Neuron (in vitro differentiated cells): ENCODE results near the gene DYNC2LI1.
"Not testable (repeated sequence)": the region's sequence is repeated elsewhere in the genome, so short reads cannot be mapped to it uniquely, and the experiment has no call there.

Experiments
- H2AFZ ChIP-seq: one replicate; pipeline ENCODE4 v1.6.1; 2013; ENCODE audit warnings: low read depth, mild to moderate bottlenecking, inconsistent platforms, low read length, moderate library complexity
- H3K27me3 ChIP-seq: one replicate; pipeline ENCODE4 v1.6.1; 2013; ENCODE audit warnings: low read length; ENCODE audit not compliant: insufficient read depth
- H3K36me3 ChIP-seq: one replicate; pipeline ENCODE4 v1.6.1; 2013; ENCODE audit warnings: low read length; ENCODE audit not compliant: insufficient read depth
- H3K4me1 ChIP-seq: one replicate; pipeline ENCODE4 v1.6.1; 2013; ENCODE audit warnings: low read length; ENCODE audit not compliant: insufficient read depth
- H3K4me3 ChIP-seq: 2 replicates; pipeline ENCODE4 v1.5.1; 2013; ENCODE audit warnings: mild to moderate bottlenecking, low read length, moderate library complexity
- H3K9me3 ChIP-seq: one replicate; pipeline ENCODE4 v1.6.1; 2013; ENCODE audit warnings: low read length

Gene DYNC2LI1

DNA sequence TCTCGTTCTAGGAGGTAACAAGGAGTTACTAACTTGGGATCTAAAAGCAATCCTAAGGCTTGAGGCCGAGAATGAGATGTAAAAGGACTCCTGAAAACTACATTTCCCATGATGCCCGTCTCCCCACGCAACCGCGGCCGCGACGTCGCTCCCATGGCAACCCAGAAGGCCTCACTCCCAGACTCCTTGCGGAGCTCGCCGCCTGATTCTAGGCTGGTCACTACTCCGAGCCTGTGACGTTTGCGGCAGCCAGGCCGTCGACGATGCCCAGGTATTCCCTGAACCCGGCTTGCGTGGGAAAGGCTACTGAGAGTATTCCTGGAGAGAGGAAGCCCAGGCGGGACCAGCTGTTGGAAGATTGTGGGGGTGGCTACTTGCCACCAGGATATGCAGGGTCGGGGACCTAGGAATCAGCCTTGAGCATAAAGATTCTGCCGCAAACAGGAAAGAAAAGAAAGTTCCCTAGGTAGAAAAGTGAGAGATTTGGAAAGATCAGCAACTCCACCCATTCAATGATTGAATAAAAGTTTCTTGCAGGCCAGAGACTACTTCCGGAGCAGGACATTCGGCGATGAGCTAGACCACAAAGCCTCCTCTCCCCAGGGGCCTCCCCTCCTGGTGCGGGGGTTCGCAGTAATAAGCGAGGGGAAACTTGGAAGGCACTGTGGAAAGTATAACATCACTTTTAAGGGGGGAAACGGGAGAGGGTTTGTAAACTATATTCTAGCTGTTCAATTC is at the start of gene DYNC2LI1:
TSS of gene DYNC2LI1 (plus strand) at position 164 of the 738 bp plus-strand sequence. CDS start at position 264, 100 bp downstream.
- Histone ChIP-seq H2AFZ (peak within 1 kb of the TSS; percentile 99), H3K36me3 (peaks cover 7% of the 10 kb centered on the region), H3K9me3 (no peaks in the 10 kb centered on the region), H3K27me3 (no peaks in the 10 kb centered on the region), H3K4me3 (peak within 1 kb of the TSS; percentile 97), H3K4me1 (peaks cover 4% of the 10 kb centered on the region)

DNA sequence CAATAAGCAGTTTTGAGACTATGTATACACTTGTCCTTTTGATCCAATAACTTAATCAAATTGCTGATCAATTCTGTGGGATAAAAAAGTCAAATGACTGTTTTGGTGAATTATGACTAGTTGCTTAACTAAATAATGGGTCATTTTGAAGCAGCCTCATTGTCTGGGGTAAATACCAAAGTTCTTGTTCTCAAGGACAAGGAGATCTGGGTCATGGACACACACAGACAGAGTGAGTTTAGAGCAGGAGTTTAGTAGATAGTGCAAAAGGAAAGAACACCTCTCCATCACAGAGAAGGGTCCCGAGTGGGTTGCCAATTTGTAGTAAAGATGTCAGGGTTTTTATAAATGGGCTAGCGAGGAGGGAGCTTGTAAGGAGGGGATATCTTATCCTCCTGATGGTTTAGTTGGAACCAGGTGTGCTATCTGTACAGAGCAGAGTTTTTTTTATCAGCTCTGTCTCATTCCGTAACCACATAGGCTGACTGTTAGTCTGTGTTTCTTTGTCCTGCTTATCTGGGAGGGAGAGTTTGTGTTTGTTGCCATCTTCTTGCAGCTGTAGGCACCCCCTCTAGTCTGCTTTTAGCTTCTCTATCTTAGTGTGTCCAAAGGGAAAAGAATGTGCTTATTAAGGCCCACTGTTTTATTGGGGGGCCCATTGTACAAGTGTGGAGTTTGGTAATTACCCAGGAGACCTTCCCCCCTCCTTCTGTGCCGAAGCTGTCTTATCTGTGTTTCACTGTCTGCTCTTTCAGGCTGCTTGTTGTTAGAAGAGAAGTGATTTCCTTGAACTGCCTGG is 48.9 kb upstream of the DYNC2LI1 start:
- H2AFZ ChIP-seq, result peak overlapping the region; percentile 74
- no peaks in the 10 kb centered on the region for H3K27me3 ChIP-seq
- H3K9me3 ChIP-seq, result no peaks in the 10 kb centered on the region
- H3K4me3 ChIP-seq, result peak overlapping the region; percentile 4
- H3K36me3 ChIP-seq, result no peaks in the 10 kb centered on the region
- no peaks in the 10 kb centered on the region for H3K4me1 ChIP-seq

GRCh38 chr2:43725711-43726246 is 48.1 kb upstream of the DYNC2LI1 start:
- Histone ChIP-seq H3K36me3 (no peaks in the 10 kb centered on the region), H3K4me3 (no peak overlapping the region), H3K4me1 (no peaks in the 10 kb centered on the region), H3K27me3 (no peaks in the 10 kb centered on the region), H3K9me3 (no peaks in the 10 kb centered on the region), H2AFZ (no peak overlapping the region)

DNA sequence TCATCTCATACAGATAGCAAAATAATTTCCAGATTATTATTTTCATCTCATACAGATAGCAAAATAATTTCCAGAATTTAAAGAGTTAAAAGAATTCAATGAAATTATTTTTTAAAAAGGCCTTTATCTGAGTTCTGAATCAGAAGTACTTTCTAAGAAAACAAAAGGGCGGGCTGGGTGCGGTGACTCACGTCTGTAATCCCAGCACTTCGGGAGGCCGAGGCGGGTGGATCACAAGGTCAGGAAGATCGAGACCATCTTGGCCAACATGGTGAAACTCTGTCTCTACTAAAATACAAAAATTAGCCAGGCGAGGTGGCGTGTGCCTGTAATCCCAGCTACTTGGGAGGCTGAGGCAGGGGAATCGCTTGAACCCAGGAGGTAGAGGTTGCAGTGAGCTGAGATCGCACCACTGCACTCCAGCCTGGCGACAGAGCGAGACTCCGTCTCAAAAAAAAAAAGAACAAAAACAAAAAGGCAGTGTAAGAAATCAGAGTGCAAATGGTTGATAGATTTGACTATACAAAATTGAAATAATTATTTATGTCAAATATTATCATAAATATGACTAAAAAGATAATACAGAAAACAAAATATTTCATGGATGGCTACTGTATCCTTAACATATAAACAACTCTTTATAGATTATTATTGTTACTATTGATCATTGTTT is 46.7 kb upstream of the DYNC2LI1 start:
- H2AFZ ChIP-seq, H3K36me3 ChIP-seq, H3K4me3 ChIP-seq, H3K27me3 ChIP-seq, H3K9me3 ChIP-seq, H3K4me1 ChIP-seq: not testable (repeated sequence)

DNA sequence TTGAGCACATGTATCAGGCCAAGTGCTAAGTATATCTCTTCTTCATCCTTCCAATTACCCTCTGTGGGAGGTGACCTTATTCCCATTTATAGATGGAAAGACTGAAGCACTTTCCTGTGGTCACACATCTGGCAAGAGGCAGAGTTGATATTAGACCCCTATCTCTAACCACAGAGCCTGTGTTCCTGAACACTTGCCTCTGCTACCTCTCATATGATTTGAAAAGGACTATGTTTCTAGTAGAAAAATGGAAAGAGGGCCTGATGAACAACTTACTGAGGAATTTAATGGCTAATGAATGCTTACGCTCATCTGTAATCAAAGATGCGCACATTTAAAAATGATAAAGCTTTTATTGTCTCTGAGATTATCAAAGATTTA is 46.2 kb upstream of the DYNC2LI1 start:
- H3K4me3 ChIP-seq, result no peak overlapping the region

GRCh38 chr2:43729491-43730174 is 44.2 kb upstream of the DYNC2LI1 start:
- Histone ChIP-seq H3K4me3 (no peak overlapping the region), H3K36me3 (no peaks in the 10 kb centered on the region), H2AFZ (no peak overlapping the region), H3K9me3 (no peaks in the 10 kb centered on the region), H3K27me3 (no peaks in the 10 kb centered on the region), H3K4me1 (no peaks in the 10 kb centered on the region)

More for the DNA sequence above, 46.2 kb upstream of the DYNC2LI1 start:
- H3K9me3 ChIP-seq, result no peaks in the 10 kb centered on the region
- H3K4me1 ChIP-seq, result no peaks in the 10 kb centered on the region
- H3K36me3 ChIP-seq, result no peaks in the 10 kb centered on the region
- no peaks in the 10 kb centered on the region for H3K27me3 ChIP-seq
- H2AFZ ChIP-seq, result no peak overlapping the region

GRCh38 chr2:43731211-43731610 is 42.6 kb upstream of the DYNC2LI1 start:
- H3K4me3 ChIP-seq, result no peak overlapping the region
- H3K9me3 ChIP-seq, result no peaks in the 10 kb centered on the region
- H3K36me3 ChIP-seq, result no peaks in the 10 kb centered on the region
- H3K27me3 ChIP-seq, result no peaks in the 10 kb centered on the region
- H3K4me1 ChIP-seq, result no peaks in the 10 kb centered on the region
- no peak overlapping the region for H2AFZ ChIP-seq

DNA sequence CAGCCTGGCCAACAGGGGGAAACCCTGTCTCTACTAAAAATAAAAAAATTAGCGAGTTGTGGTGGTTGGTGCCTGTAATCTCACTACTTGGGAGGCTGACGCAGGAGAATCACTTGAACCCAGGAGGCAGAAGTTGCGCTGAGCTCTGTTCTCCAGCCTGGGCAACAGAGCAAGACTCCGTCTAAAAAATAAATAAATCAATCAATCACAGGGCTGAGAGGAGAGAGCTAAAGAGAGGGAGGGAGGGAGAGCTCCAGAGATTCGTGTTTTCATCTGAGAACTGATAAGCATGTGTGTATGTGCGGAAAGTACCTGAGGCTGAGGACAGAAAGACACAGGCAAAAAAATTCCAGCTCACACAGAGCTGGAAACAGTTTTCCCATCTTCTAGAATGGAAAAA is 37.2 kb upstream of the DYNC2LI1 start:
- Histone ChIP-seq H3K9me3 (no peaks in the 10 kb centered on the region), H3K4me1 (no peaks in the 10 kb centered on the region), H2AFZ (no peak overlapping the region), H3K4me3 (no peak overlapping the region), H3K36me3 (no peaks in the 10 kb centered on the region), H3K27me3 (no peaks in the 10 kb centered on the region)

DNA sequence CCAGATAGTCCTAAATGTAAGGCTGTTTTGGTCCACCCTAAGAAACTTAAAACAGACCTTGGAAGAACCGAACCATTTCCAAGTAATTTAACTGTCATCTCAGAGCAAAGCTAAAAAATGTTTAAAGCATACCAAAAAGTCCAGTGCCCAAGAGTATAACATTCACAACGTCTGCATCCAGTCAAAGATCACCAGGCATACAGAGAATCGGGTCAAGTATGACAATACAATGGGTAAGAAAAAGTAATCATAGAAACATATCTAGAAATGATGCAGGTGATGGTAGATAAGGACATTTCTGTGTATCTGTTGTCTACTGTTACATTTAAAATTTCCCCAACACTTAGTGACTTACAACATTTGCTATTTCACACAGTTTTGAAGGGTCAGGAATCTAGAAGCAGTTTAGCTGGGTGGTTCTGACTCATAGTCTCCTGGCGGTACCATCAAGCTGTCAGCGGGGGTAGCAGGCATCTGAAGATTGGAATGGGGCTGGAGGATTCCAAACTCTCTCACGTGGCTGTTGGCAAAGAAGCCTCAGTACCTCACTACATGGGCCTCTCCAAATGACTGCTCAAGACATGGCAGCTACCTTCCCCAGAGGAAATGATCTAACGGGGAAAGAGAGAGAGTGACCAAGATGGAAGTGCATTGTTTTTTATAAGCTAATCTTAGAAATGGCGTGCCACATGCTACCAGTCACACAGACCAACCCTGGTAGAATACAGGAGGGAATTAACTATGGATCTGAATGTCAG is 36.6 kb upstream of the DYNC2LI1 start:
- no peak overlapping the region for H3K4me3 ChIP-seq
- no peak overlapping the region for H2AFZ ChIP-seq
- H3K36me3 ChIP-seq, result no peaks in the 10 kb centered on the region
- no peaks in the 10 kb centered on the region for H3K9me3 ChIP-seq
- H3K27me3 ChIP-seq, result no peaks in the 10 kb centered on the region
- H3K4me1 ChIP-seq, result no peaks in the 10 kb centered on the region

DNA sequence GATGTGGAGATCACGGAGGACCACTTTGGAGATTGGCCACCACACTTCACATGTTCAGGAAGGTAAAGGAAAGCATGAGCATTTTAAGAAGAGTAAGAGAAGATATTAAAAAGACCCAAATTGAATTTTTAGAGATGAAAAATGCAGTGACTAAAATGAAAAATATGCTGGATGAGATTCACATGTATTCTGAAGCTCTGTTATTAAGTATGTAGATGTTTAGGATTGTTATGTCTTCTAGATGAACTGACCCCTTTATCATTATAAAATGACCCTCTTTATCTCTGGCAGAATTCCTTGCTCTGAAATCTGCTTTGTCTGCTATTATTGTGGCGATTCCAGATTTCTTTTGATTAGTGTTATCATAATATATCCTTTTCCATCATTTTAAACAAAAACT is 36.0 kb upstream of the DYNC2LI1 start:
- Histone ChIP-seq H3K4me1 (no peaks in the 10 kb centered on the region), H3K36me3 (no peaks in the 10 kb centered on the region), H3K4me3 (no peak overlapping the region), H3K27me3 (no peaks in the 10 kb centered on the region), H3K9me3 (no peaks in the 10 kb centered on the region), H2AFZ (no peak overlapping the region)

DNA sequence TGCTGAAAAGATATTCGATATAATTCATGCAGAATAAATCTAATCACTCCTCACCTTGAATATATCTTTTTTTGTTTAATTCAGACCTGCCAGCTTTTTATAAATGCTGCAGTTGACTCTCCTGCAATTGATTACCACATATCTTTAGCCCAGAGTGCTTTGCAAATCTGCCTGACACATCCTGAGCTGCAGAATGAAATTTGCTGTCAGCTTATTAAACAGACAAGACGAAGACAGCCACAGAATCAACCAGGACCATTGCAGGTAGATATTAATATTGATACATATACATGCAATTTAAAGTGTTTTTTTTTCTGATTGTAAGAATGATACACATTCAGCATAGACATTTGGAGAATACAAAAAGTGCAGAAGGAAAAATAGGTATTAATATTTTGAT is 35.6 kb upstream of the DYNC2LI1 start:
- Histone ChIP-seq H3K9me3 (no peaks in the 10 kb centered on the region), H2AFZ (no peak overlapping the region), H3K36me3 (no peaks in the 10 kb centered on the region), H3K4me1 (no peaks in the 10 kb centered on the region), H3K27me3 (no peaks in the 10 kb centered on the region), H3K4me3 (no peak overlapping the region)

- H3K9me3 ChIP-seq, result no peaks in the 10 kb centered on the region
- H2AFZ ChIP-seq, result no peak overlapping the region
- H3K36me3 ChIP-seq, result no peaks in the 10 kb centered on the region
- H3K27me3 ChIP-seq, result no peaks in the 10 kb centered on the region
- no peaks in the 10 kb centered on the region for H3K4me1 ChIP-seq
- H3K4me3 ChIP-seq, result no peak overlapping the region
Observed at GRCh38 chr2:43743706-43744105, 30.1 kb upstream of the DYNC2LI1 start.
